Measurements from ENCODE around the gene B4GALNT3. TPM values are rescaled to one million over a fixed set of nuclear protein-coding genes. Genes with fewer than 3 reads are reported as not detected.

B4GALNT3 gene
- total and polyA plus RNA-seq, 2 experiments from 2014 or later: 4.4 to 13.9 TPM

- no peak for TF ChIP-seq EZH2 (IDR thresholded peaks at IDR 0.05; ENCODE audit: borderline replicate concordance)
- no peak for TF ChIP-seq EZH2phosphoT487 (IDR thresholded peaks at IDR 0.05; ENCODE audit: low read depth, severe bottlenecking, unreplicated experiment)
- TF ChIP-seq CTCF (IDR thresholded peaks at IDR 0.05; ENCODE audit: poor library complexity): no peak
- H3K27ac ChIP-seq: no peak overlapping the region
- H3K79me2 ChIP-seq: no peaks in the 10 kb centered on the region
- H4K20me1 ChIP-seq (ENCODE audit: insufficient read depth, poor library complexity, severe bottlenecking): no peaks in the 10 kb centered on the region
- DNase-seq (ENCODE audit: low spot score): no peak
- H3K9me3 ChIP-seq (ENCODE audit: low read depth): no peaks in the 10 kb centered on the region
- H2AFZ ChIP-seq: no peak overlapping the region
- H3K36me3 ChIP-seq (replicated peaks; ENCODE audit: insufficient read depth, low read depth): no peaks in the 10 kb centered on the region
- WGBS (ENCODE audit: low lambda C conversion rate, missing lambda C conversion rate): 78% methylated on average over 7 of the region's 7 CpGs
- no peaks in the 10 kb centered on the region for H3K9me2 ChIP-seq (replicated peaks; ENCODE audit: insufficient read depth)
- no peaks in the 10 kb centered on the region for H3K4me1 ChIP-seq (ENCODE audit: insufficient read depth)
- H3K27me3 ChIP-seq: no peaks in the 10 kb centered on the region
- no peak overlapping the region for H3K4me3 ChIP-seq
- H3K4me2 ChIP-seq: no peak overlapping the region
Measured at GRCh38 chr12:604956-605355, 145.2 kb downstream of the B4GALNT3 start.

DNA sequence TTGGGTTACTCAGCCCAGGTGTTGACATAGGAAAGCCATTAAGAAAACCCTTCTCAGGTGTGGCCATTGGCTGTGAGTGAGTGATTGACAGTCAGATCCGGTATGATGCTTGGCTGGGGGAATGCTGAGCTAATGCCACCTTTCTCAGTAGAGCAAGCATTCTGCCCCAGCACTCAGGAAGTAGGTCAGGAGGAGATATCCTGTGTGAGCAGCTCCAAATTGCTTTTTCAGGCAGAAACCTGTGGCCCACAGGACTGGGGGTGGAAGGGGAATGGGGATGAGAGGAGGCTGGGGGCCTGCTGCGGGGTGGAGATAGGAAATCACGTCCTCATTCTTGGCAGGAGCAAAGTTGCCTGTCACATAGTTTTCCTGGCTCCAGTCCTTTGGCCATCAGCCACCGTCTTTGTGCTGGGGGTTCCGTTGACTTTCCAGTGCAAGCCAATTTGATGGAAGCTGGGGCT, 147.8 kb downstream of the B4GALNT3 start:
- Histone ChIP-seq H3K9me2 (replicated peaks; ENCODE audit: insufficient read depth) (no peaks in the 10 kb centered on the region), H3K9me3 (ENCODE audit: low read depth) (no peaks in the 10 kb centered on the region), H4K20me1 (ENCODE audit: insufficient read depth, poor library complexity, severe bottlenecking) (no peaks in the 10 kb centered on the region), H3K27me3 (no peaks in the 10 kb centered on the region), H3K4me2 (no peak overlapping the region), H3K4me3 (no peak overlapping the region), H3K36me3 (replicated peaks; ENCODE audit: insufficient read depth, low read depth) (no peaks in the 10 kb centered on the region), H2AFZ (no peak overlapping the region), H3K4me1 (ENCODE audit: insufficient read depth) (no peaks in the 10 kb centered on the region), H3K79me2 (no peaks in the 10 kb centered on the region), H3K27ac (no peak overlapping the region)
- TF ChIP-seq EZH2phosphoT487 (IDR thresholded peaks at IDR 0.05; ENCODE audit: low read depth, severe bottlenecking, unreplicated experiment) (no peak), EZH2 (IDR thresholded peaks at IDR 0.05; ENCODE audit: borderline replicate concordance) (no peak), CTCF (IDR thresholded peaks at IDR 0.05; ENCODE audit: poor library complexity) (no peak)
- 72% methylated on average over 5 of the region's 5 CpGs for WGBS (ENCODE audit: low lambda C conversion rate, missing lambda C conversion rate)
- no peak for DNase-seq (ENCODE audit: low spot score)

DNA sequence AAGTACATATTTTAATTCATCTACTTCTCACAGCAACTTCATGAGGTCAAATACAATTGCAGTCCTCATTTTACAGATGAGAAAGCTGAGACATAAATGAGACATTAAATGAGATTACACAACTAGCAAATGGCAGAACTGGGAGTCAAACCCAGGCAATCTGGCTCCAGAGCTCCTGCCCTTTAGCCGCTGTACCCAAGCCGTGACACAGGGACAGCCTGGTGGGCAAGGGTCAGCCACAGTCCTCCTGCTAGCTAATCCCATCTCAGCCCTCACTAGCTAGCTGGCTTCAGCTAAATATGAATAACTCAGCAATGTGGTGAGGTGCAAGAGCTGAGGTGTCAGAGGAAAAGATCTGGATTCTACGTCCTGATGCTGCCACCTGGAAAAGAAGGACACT, 148.7 kb downstream of the B4GALNT3 start:
- Histone ChIP-seq H3K9me2 (replicated peaks; ENCODE audit: insufficient read depth) (no peaks in the 10 kb centered on the region), H4K20me1 (ENCODE audit: insufficient read depth, poor library complexity, severe bottlenecking) (no peaks in the 10 kb centered on the region), H3K4me1 (ENCODE audit: insufficient read depth) (no peaks in the 10 kb centered on the region), H3K36me3 (replicated peaks; ENCODE audit: insufficient read depth, low read depth) (no peaks in the 10 kb centered on the region), H3K27me3 (no peaks in the 10 kb centered on the region), H2AFZ (no peak overlapping the region), H3K27ac (no peak overlapping the region), H3K79me2 (no peaks in the 10 kb centered on the region), H3K4me3 (no peak overlapping the region), H3K9me3 (ENCODE audit: low read depth) (no peaks in the 10 kb centered on the region), H3K4me2 (no peak overlapping the region)
- DNase-seq (ENCODE audit: low spot score): no peak
- TF ChIP-seq EZH2phosphoT487 (IDR thresholded peaks at IDR 0.05; ENCODE audit: low read depth, severe bottlenecking, unreplicated experiment) (no peak), CTCF (IDR thresholded peaks at IDR 0.05; ENCODE audit: poor library complexity) (no peak), EZH2 (IDR thresholded peaks at IDR 0.05; ENCODE audit: borderline replicate concordance) (no peak)
- WGBS (ENCODE audit: low lambda C conversion rate, missing lambda C conversion rate): 84% methylated on average over 3 of the region's 3 CpGs

- Histone ChIP-seq H3K4me3 (no peak overlapping the region), H3K27ac (no peak overlapping the region), H3K27me3 (no peaks in the 10 kb centered on the region), H3K9me3 (ENCODE audit: low read depth) (no peaks in the 10 kb centered on the region), H3K79me2 (no peaks in the 10 kb centered on the region), H3K4me2 (no peak overlapping the region), H3K9me2 (replicated peaks; ENCODE audit: insufficient read depth) (no peaks in the 10 kb centered on the region), H3K4me1 (ENCODE audit: insufficient read depth) (no peaks in the 10 kb centered on the region), H2AFZ (no peak overlapping the region), H4K20me1 (ENCODE audit: insufficient read depth, poor library complexity, severe bottlenecking) (no peaks in the 10 kb centered on the region), H3K36me3 (replicated peaks; ENCODE audit: insufficient read depth, low read depth) (no peaks in the 10 kb centered on the region)
- WGBS (ENCODE audit: low lambda C conversion rate, missing lambda C conversion rate): over 99% methylated on average over 20 of the region's 58 CpGs
- DNase-seq (ENCODE audit: low spot score): no peak
- TF ChIP-seq EZH2 (IDR thresholded peaks at IDR 0.05; ENCODE audit: borderline replicate concordance) (no peak), CTCF (IDR thresholded peaks at IDR 0.05; ENCODE audit: poor library complexity) (no peak), EZH2phosphoT487 (IDR thresholded peaks at IDR 0.05; ENCODE audit: low read depth, severe bottlenecking, unreplicated experiment) (no peak)
Measured at GRCh38 chr12:608921-609320, 149.2 kb downstream of the B4GALNT3 start.

All from hepatocyte (in vitro differentiated cells).